OCI-LY3 (cell line): ENCODE results near the gene GNE.
"Not testable (repeated sequence)": the region's sequence is repeated elsewhere in the genome, so short reads cannot be mapped to it uniquely, and the experiment has no call there.

Experiments
- EZH2phosphoT487 ChIP-seq: fragments of 200-600 bp; shearing (Covaris generic); IDR thresholded peaks from 2 replicates; pipeline ENCODE4 v1.6.1; 2018; ENCODE audit warnings: antibody characterized with exemption, mixed run types, low read depth
- TF ChIP-seq, protein P1 (sequence below): fragments of 200-600, 300-600 bp; sonication (generic); IDR thresholded peaks from 2 replicates; pipeline ENCODE4 v1.5.1; 2014; ENCODE audit warnings: antibody characterized with exemption, low read length, low read depth

GRCh38 chr9:36273354-36273753, 15.1 kb upstream of the GNE start:
- TF ChIP-seq, protein P1, sequence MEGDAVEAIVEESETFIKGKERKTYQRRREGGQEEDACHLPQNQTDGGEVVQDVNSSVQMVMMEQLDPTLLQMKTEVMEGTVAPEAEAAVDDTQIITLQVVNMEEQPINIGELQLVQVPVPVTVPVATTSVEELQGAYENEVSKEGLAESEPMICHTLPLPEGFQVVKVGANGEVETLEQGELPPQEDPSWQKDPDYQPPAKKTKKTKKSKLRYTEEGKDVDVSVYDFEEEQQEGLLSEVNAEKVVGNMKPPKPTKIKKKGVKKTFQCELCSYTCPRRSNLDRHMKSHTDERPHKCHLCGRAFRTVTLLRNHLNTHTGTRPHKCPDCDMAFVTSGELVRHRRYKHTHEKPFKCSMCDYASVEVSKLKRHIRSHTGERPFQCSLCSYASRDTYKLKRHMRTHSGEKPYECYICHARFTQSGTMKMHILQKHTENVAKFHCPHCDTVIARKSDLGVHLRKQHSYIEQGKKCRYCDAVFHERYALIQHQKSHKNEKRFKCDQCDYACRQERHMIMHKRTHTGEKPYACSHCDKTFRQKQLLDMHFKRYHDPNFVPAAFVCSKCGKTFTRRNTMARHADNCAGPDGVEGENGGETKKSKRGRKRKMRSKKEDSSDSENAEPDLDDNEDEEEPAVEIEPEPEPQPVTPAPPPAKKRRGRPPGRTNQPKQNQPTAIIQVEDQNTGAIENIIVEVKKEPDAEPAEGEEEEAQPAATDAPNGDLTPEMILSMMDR: not testable (repeated sequence)
- TF ChIP-seq EZH2phosphoT487: not testable (repeated sequence)
